Posterior cingulate gyrus (tissue), 11 donors: ENCODE data around the gene OR51G1.
A peak's percentile ranks its signal among the peaks of the same experiment; 100 is the strongest.
"Not testable (repeated sequence)": the region's sequence is repeated elsewhere in the genome, so short reads cannot be mapped to it uniquely, and the experiment has no call there.

Experiments
- DNase-seq, 10 donors: peaks; one replicate each; pipeline versions ENCODE4 v3.0.0 to v3.0.0-alpha.2; 2020 to 2021; ENCODE audit warnings: mixed read lengths in 3 of 10
- intact Hi-C: fragments of 100-400 bp; cut with DNase I; formaldehyde crosslinking; loops from one replicate; pipeline ENCODE4 v1.15.1; 2023

OR51G1 gene

GRCh38 chr11:4924239-4924638, at the start of gene OR51G1:
TSS of gene OR51G1 (minus strand) at chr11:4924339. CDS start at chr11:4924339, 0 bp downstream.
- intact Hi-C loops, result no loop called here
- DNase-seq, result no peak

- no peak for DNase-seq
- intact Hi-C loops, result no loop called here
These were observed 38.7 kb upstream of the OR51G1 start for GRCh38 chr11:4962816-4963215.

- intact Hi-C loops, result no loop called here
These were observed 36.7 kb upstream of the OR51G1 start for GRCh38 chr11:4960877-4961276.

GRCh38 chr11:4957396-4957795, 33.3 kb upstream of the OR51G1 start:
- intact Hi-C loops, result no loop called here

More at GRCh38 chr11:4960877-4961276, 36.7 kb upstream of the OR51G1 start:
- DNase-seq, result no peak

GRCh38 chr11:4955613-4956012, 31.5 kb upstream of the OR51G1 start, which contains the start of gene OR51A2:
TSS of gene OR51A2 (minus strand) at chr11:4955713. CDS start at chr11:4955713, 0 bp downstream.
- intact Hi-C loops, DNase-seq: not testable (repeated sequence)

More at GRCh38 chr11:4957396-4957795, 33.3 kb upstream of the OR51G1 start:
- DNase-seq, result no peak

GRCh38 chr11:4947505-4947904, 23.4 kb upstream of the OR51G1 start, which contains the start of gene OR51A4:
TSS of gene OR51A4 (minus strand) at chr11:4947605. CDS start at chr11:4947100, 505 bp downstream.
- intact Hi-C loops, result no loop called here

GRCh38 chr11:4936745-4937144, 12.6 kb upstream of the OR51G1 start:
- DNase-seq, result no peak
- intact Hi-C loops, result no loop called here

More at GRCh38 chr11:4947505-4947904, 23.4 kb upstream of the OR51G1 start, which contains the start of gene OR51A4:
- no peak for DNase-seq

- intact Hi-C loops, result no loop called here
- DNase-seq, result no peak
These were observed 8.6 kb upstream of the OR51G1 start for GRCh38 chr11:4932751-4933150.

GRCh38 chr11:4926608-4927007, 2.5 kb upstream of the OR51G1 start:
- no peak for DNase-seq
- intact Hi-C loops, result no loop called here

- DNase-seq, result no peak
These were observed 1.8 kb downstream of the OR51G1 start for GRCh38 chr11:4922304-4922703.

GRCh38 chr11:4921796-4922195, 2.3 kb downstream of the OR51G1 start:
- intact Hi-C loops, result no loop called here
- no peak for DNase-seq

More at GRCh38 chr11:4922304-4922703, 1.8 kb downstream of the OR51G1 start:
- intact Hi-C loops, result no loop called here

GRCh38 chr11:4919250-4919649, 4.9 kb downstream of the OR51G1 start, which contains the start of gene OR51G2:
TSS of gene OR51G2 (minus strand) at chr11:4919350. CDS start at chr11:4915663, 3,687 bp downstream.
- intact Hi-C loops, result no loop called here

GRCh38 chr11:4916581-4916980, 7.6 kb downstream of the OR51G1 start:
- intact Hi-C loops, result no loop called here
- DNase-seq, result no peak

More at GRCh38 chr11:4919250-4919649, 4.9 kb downstream of the OR51G1 start, which contains the start of gene OR51G2:
- no peak for DNase-seq

GRCh38 chr11:4903484-4903883, 20.7 kb downstream of the OR51G1 start, which contains the start of gene OR51A7:
TSS of gene OR51A7 (plus strand) at chr11:4903783. CDS start at chr11:4907370, 3,587 bp downstream.
- DNase-seq, result no peak
- intact Hi-C loops, result no loop called here

- DNase-seq, result no peak
- intact Hi-C loops, result no loop called here
These were observed 32.0 kb downstream of the OR51G1 start for GRCh38 chr11:4891996-4892640.

GRCh38 chr11:4890279-4890678, 33.9 kb downstream of the OR51G1 start:
- intact Hi-C loops, result no loop called here
- peak in 1 of 10 donors; percentile 22 for DNase-seq

- no peak for DNase-seq
These were observed 36.5 kb downstream of the OR51G1 start for GRCh38 chr11:4887591-4887990.

GRCh38 chr11:4886186-4886585, 38.0 kb downstream of the OR51G1 start:
- intact Hi-C loops, result no loop called here
- no peak for DNase-seq

More at GRCh38 chr11:4887591-4887990, 36.5 kb downstream of the OR51G1 start:
- intact Hi-C loops, result no loop called here

- intact Hi-C loops, result no loop called here
- no peak for DNase-seq
These were observed 39.8 kb downstream of the OR51G1 start for GRCh38 chr11:4884361-4884760.

GRCh38 chr11:4882543-4882942, 41.6 kb downstream of the OR51G1 start:
- DNase-seq, result no peak

GRCh38 chr11:4881860-4882500, 42.2 kb downstream of the OR51G1 start, which contains the start of gene OR51T1:
TSS of gene OR51T1 (plus strand) at chr11:4881900. CDS start at chr11:4881900, 0 bp downstream.
- intact Hi-C loops, result no loop called here
- no peak for DNase-seq

More at GRCh38 chr11:4882543-4882942, 41.6 kb downstream of the OR51G1 start:
- intact Hi-C loops, result no loop called here
